ENCODE measurements around the gene HSF5.

- TF ChIP-seq CTCF (IDR thresholded peaks at IDR 0.05 in 4 of 5, conservative IDR thresholded peaks at IDR 0.05 in 1 of 5) (no peak), POLR2A (IDR thresholded peaks at IDR 0.05) (no peak)
These were observed 92.0 kb downstream of the HSF5 start for GRCh38 chr17:58396173-58396572.
